K562 (cell line): ENCODE measurements around the gene FBXO44. TPM values are rescaled to one million over a fixed set of nuclear protein-coding genes. Genes with fewer than 3 reads are reported as not detected.
A peak's percentile ranks its signal among the peaks of the same experiment; 100 is the strongest.

Experiments
- CBX5 ChIP-seq: IDR thresholded peaks from 2 replicates; pipeline ENCODE4 v1.6.1; 2014; ENCODE audit warnings: low read depth, borderline replicate concordance
- COPS2 ChIP-seq: fragments of 450-650 bp; conservative IDR thresholded peaks from 2 replicates; pipeline ENCODE4 v1.6.1; 2016; ENCODE audit warnings: mild to moderate bottlenecking, moderate library complexity
- CREB5 ChIP-seq: fragments of 250-450 bp; sonication (Bioruptor Pico); IDR thresholded peaks from 2 replicates; pipeline ENCODE4 v1.5.0; 2020; ENCODE audit warnings: mild to moderate bottlenecking
- CREBBP ChIP-seq: IDR thresholded peaks from one replicate; pipeline ENCODE4 v1.6.1; 2012; ENCODE audit warnings: low read depth, mild to moderate bottlenecking, control low read depth, inconsistent platforms, low read length
- HMGN3 ChIP-seq: IDR thresholded peaks from 2 replicates; pipeline ENCODE4 v1.6.1; 2011; ENCODE audit warnings: borderline replicate concordance, low read depth, mild to moderate bottlenecking, mixed read lengths, low read length; ENCODE audit not compliant: insufficient read length; ENCODE audit errors: extremely low read depth
- KAT7 ChIP-seq: sonication (generic); formaldehyde crosslinking; IDR thresholded peaks from 2 replicates; pipeline ENCODE4 v1.8.0; 2022; ENCODE audit warnings: missing genetic modification reagents, mild to moderate bottlenecking, borderline replicate concordance
- MIER1 ChIP-seq: fragments of 450-650 bp; IDR thresholded peaks from 2 replicates; pipeline ENCODE4 v1.6.1; 2016; ENCODE audit warnings: antibody characterized with exemption, mild to moderate bottlenecking, low read depth
- NFYB ChIP-seq: IDR thresholded peaks from 2 replicates; pipeline ENCODE4 v1.6.1; 2011; ENCODE audit warnings: mild to moderate bottlenecking, moderate library complexity; ENCODE audit not compliant: insufficient read length; ENCODE audit errors: extremely low read depth
- RBBP5 ChIP-seq: fragments of 200-600 bp; sonication (generic); IDR thresholded peaks from 2 replicates; pipeline ENCODE4 v1.6.1; 2012; ENCODE audit warnings: borderline replicate concordance, mild to moderate bottlenecking, low read length, control low read depth, inconsistent platforms; ENCODE audit not compliant: insufficient read depth, poor library complexity, severe bottlenecking
- SMAD2 ChIP-seq: fragments of 150-350 bp; IDR thresholded peaks from 2 replicates; pipeline ENCODE4 v1.6.1; 2014; ENCODE audit warnings: low read depth, mild to moderate bottlenecking, low read length
- TCF7 ChIP-seq: sonication (generic); IDR thresholded peaks from 2 replicates; pipeline ENCODE4 v1.6.1; 2016; ENCODE audit warnings: antibody characterized with exemption, borderline replicate concordance
- XRCC5 ChIP-seq: fragments of 200-400 bp; formaldehyde crosslinking; IDR thresholded peaks from 2 replicates; pipeline ENCODE4 v1.6.1; 2017; ENCODE audit warnings: low read depth, mild to moderate bottlenecking, low read length
- ZBTB26 ChIP-seq: fragments of 450-650 bp; formaldehyde crosslinking; IDR thresholded peaks from 2 replicates; pipeline ENCODE4 v1.4.0; 2022; ENCODE audit warnings: missing genetic modification characterization
- ZNF79 ChIP-seq: fragments of 250-450 bp; sonication (Bioruptor Pico); IDR thresholded peaks from 2 replicates; pipeline ENCODE4 v1.4.0; 2020; ENCODE audit warnings: low read depth, mild to moderate bottlenecking, moderate library complexity
- polyA plus RNA-seq, 8 experiments: library from polyadenylated mRNA; depleted of rRNA in 4 of 8; stranded (reverse) in 5 of 8; unstranded in 3 of 8; fragments of >200 nt; fragmentation: Nextera tagmentation in 2 of 8; fragmentation: Illumina TruSeq in 1 of 8; extraction: Ambion mirVana in 2 of 8; extraction: Trizol in 1 of 8; gene quantifications; 2 replicates each; pipeline versions ENCODE4 v1.2.1 to v1.2.3, GENCODE V29; 2011 to 2014; ENCODE audit warnings: inconsistent platforms in 1 of 8, missing spikeins in 1 of 8
- total RNA-seq, 7 experiments: library from RNA; depleted of rRNA in 6 of 7; stranded (reverse); fragments of >200 nt in 6 of 7; fragmentation: Illumina TruSeq in 2 of 7; extraction: Trizol in 2 of 7; gene quantifications; 2 replicates each; pipeline versions ENCODE4 v1.2.1 to v1.2.3, GENCODE V29; 2011 to 2021; ENCODE audit warnings: low replicate concordance in 1 of 7
- TF ChIP-seq, protein P1 (sequence below): IDR thresholded peaks from 3 replicates; pipeline ENCODE4 v1.6.1; 2011; ENCODE audit warnings: borderline replicate concordance, mild to moderate bottlenecking; ENCODE audit not compliant: insufficient read length, insufficient read depth
- TF ChIP-seq, protein P2 (sequence below): fragments of 200-800 bp; sonication (Bioruptor generic); IDR thresholded peaks from 2 replicates; pipeline ENCODE4 v1.6.1; 2017; ENCODE audit warnings: missing genetic modification characterization, missing compliant biosample characterization

Gene FBXO44
- total and polyA plus RNA-seq, 9 of the 15 experiments (the other 6 are each of a cell fraction or from before 2014, with no cell fraction given) = 0.69 to 20.9 (median 6.7) TPM

GRCh38 chr1:11670747-11671146 is 16.1 kb downstream of the FBXO44 start (continued):
- no peak for TF ChIP-seq CBX5
- TF ChIP-seq HMGN3 = no peak
- TF ChIP-seq ZNF79 = no peak
- TF ChIP-seq XRCC5 = no peak
- no peak for TF ChIP-seq TCF7
- TF ChIP-seq CREB5 (CRISPR knock-in tag) = no peak
- TF ChIP-seq, protein P1, sequence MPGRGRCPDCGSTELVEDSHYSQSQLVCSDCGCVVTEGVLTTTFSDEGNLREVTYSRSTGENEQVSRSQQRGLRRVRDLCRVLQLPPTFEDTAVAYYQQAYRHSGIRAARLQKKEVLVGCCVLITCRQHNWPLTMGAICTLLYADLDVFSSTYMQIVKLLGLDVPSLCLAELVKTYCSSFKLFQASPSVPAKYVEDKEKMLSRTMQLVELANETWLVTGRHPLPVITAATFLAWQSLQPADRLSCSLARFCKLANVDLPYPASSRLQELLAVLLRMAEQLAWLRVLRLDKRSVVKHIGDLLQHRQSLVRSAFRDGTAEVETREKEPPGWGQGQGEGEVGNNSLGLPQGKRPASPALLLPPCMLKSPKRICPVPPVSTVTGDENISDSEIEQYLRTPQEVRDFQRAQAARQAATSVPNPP = no peak
- TF ChIP-seq MIER1 = no peak
- TF ChIP-seq COPS2 = no peak
- TF ChIP-seq, protein P2, sequence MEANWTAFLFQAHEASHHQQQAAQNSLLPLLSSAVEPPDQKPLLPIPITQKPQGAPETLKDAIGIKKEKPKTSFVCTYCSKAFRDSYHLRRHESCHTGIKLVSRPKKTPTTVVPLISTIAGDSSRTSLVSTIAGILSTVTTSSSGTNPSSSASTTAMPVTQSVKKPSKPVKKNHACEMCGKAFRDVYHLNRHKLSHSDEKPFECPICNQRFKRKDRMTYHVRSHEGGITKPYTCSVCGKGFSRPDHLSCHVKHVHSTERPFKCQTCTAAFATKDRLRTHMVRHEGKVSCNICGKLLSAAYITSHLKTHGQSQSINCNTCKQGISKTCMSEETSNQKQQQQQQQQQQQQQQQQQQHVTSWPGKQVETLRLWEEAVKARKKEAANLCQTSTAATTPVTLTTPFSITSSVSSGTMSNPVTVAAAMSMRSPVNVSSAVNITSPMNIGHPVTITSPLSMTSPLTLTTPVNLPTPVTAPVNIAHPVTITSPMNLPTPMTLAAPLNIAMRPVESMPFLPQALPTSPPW (CRISPR knock-in tag) = no peak
- peak; percentile 16 for TF ChIP-seq RBBP5
- no peak for TF ChIP-seq KAT7 (CRISPR knock-in tag)
- TF ChIP-seq NFYB = no peak
- TF ChIP-seq ZBTB26 (CRISPR knock-in tag) = peak; percentile 94
- no peak for TF ChIP-seq CREBBP
- no peak for TF ChIP-seq SMAD2
